Astrocyte of the cerebellum (primary cell): Measurements from ENCODE around the gene ACOXL.
"Not testable (repeated sequence)": the region's sequence is repeated elsewhere in the genome, so short reads cannot be mapped to it uniquely, and the experiment has no call there.

Source experiments
- DNase-seq: peaks from one replicate; pipeline ENCODE4 v3.0.0-alpha.2; 2011; ENCODE audit warnings: low read depth
- H3K4me3 ChIP-seq: 2 replicates; pipeline ENCODE4 v1.5.1; 2011; ENCODE audit warnings: mild to moderate bottlenecking, low read depth, low read length, moderate library complexity
- CTCF ChIP-seq: IDR thresholded peaks from 2 replicates; pipeline ENCODE4 v1.5.1; 2012; ENCODE audit warnings: low read length, low read depth, moderate library complexity, mild to moderate bottlenecking; ENCODE audit errors: missing control alignments
- in situ Hi-C: cut with HindIII; loops from 2 replicates; pipeline ENCODE4 v1.10.0; 2017; ENCODE audit warnings: low sequenced_read_pairs

ACOXL gene

GRCh38 chr2:110852051-110852450 lies 119.7 kb downstream of the ACOXL start:
- no peak for TF ChIP-seq CTCF
- no peak overlapping the region for H3K4me3 ChIP-seq
- in situ Hi-C loops, result no loop called here
- DNase-seq, result no peak

- in situ Hi-C loops, result no loop called here
- no peak for TF ChIP-seq CTCF
- no peak for DNase-seq
- no peak overlapping the region for H3K4me3 ChIP-seq
Observed at GRCh38 chr2:110852541-110853263, 120.3 kb downstream of the ACOXL start.

- no peak for DNase-seq
- TF ChIP-seq CTCF, result peak; percentile 70
- in situ Hi-C loops, result no loop called here
Observed at GRCh38 chr2:110853516-110853915, 121.1 kb downstream of the ACOXL start.

GRCh38 chr2:110853948-110854347 lies 121.6 kb downstream of the ACOXL start:
- in situ Hi-C loops, result no loop called here
- no peak for TF ChIP-seq CTCF
- DNase-seq, result no peak
- no peak overlapping the region for H3K4me3 ChIP-seq

More at GRCh38 chr2:110853516-110853915, 121.1 kb downstream of the ACOXL start:
- H3K4me3 ChIP-seq, result no peak overlapping the region

GRCh38 chr2:110854355-110855081 lies 122.1 kb downstream of the ACOXL start:
- no peak overlapping the region for H3K4me3 ChIP-seq
- no peak for DNase-seq
- peak; percentile 9 for TF ChIP-seq CTCF
- in situ Hi-C loops, result no loop called here

GRCh38 chr2:110855841-110856240 lies 123.5 kb downstream of the ACOXL start:
- H3K4me3 ChIP-seq, in situ Hi-C loops, DNase-seq: not testable (repeated sequence)

GRCh38 chr2:110858135-110858725 lies 125.9 kb downstream of the ACOXL start:
- H3K4me3 ChIP-seq, result no peak overlapping the region
- in situ Hi-C loops, result no loop called here
- no peak for DNase-seq
- no peak for TF ChIP-seq CTCF
